CD4-positive, alpha-beta T cell treated with Interferon alpha-2 for 1 hour (primary cell): ENCODE results near the gene BRD7.

Experiments
- DNase-seq, 2 donors: peaks; one replicate each; pipeline ENCODE4 v3.0.0-alpha.2; 2020 to 2022

The BRD7 gene

DNA sequence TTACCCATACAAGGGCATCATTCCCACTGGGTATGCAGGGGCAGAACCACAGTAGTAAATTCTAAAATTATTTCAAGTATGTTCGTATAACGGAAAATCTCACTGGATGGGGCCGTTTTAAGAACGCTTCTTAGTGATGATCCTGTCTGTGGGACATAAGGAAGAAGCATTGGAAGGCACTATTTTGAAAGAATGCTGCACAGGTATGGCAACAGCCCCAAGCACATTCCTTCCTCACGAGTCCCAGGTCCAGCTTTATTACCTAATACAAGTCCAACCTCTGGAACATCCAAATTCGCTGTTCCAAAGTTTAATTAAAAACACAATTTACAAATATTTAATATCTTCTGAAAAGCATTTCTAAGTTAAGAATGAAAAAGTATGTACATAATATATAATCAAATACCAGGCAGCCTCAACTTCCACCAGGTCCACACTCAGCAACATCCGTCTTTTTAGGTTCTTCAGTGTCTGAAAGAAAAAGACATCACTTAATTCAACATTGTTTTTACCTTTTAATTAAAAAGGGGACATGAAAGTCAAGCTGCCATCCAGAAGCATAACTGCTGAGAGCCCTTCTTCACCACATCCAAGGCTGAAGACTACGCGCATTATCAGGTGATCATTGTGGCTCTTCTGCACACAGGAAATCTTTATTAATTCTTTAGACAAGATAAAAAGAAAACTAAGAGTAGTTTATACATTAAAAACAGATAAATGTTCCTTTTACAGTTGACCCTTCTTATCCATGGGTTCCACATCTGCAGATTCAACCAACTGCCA, 49.8 kb downstream of the BRD7 start:
- peak in 1 of 2 donors; percentile 26 for DNase-seq

DNA sequence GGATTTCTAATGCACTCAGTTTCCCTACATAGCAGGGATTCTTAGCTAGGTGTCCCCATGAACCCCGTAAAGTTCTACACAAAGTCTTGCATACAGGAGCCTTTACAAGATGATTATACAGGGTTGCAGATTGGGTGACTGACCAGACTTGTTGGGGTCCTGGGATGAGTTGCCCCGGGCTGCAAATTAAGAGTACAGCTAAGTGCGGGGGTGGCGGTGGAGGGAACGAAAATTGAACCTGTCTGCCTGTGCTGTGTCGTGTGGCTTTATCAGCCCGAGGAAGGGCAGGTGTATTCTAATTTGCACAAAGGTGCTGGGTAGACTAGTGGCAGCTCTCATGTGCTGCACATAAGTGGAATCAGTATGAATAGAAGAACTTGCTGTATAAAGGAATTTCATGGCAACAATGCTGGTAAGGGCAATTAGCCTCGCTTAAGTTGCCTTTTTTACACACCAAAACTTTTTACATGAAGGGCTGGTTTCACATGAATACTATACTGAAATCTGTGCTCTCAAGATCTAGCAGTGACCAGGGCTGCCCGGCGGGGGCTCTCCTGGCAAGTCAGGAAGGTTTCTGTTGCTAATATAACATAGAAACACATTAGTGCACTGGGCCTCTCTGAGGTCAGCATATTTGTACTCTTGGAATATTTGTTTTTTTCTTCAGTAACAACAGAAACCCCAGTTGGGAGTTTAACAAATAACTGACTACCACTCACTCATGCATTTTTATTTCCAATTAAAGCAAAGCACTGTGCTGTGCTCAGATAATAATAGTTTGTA, 51.7 kb downstream of the BRD7 start:
- no peak for DNase-seq

DNA sequence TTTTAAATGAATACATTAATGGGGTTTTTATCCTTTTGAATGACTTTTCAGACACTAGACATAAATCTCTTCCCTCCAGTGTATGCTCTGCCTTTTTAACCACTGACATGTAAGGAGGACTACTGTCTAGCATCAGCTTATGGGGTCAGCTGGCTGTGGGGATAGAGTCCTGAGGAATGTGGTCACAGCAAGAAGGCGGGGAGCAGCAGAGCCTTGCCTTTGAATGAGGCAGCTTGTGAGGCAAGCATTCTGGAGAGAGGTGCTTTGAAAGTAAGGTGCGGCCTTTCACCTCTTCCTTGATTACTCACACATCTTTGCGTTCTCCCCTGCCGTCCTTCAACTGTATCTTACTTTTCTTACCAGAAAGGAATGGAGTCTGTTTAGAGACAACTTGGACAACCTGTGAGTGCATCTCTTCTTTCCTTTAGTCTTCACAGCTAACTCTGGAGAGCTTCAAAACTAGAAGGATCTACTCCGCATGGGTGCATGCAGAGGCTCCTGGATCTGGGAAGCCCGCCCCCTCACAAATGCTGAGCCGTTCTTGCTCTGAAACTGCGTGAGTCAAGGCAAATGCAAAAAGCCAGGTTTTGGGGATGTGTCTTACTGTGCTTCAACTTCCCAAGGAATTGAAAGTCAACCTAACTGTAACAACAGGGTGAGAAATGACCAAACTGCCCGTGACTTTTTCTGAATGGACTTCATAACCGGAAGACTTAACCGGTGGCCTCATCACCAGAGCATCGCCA, 52.5 kb downstream of the BRD7 start:
- DNase-seq, result no peak

DNA sequence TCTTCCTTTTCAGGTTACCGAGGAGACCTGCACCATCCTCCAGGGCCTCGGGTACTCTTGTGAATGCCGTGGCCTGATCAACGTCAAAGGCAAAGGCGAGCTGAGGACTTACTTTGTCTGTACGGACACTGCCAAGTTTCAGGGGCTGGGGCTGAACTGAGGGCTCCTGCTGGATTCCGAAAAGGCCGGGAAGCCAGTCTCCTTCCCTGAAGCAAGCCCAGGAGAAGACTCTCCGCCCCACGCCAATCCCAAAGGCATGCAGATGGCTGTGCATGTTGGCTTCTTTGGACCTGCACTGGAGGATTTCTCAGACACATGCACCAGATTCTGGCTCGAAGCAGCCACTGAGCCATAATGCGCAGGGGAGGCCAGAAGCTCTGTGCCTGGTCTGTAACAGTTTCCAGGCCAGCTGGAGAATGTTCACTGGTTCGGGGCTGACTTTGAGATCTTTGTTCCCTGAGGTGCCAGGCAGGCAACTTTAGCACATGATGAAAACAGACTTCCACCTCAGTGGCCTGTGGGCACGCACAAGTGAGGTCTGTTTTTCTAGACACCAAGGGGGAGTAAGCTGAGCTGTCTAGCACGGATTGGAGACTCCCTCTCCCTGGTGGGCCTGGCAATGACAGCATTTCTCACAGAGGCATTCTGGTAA, 53.3 kb downstream of the BRD7 start:
- no peak for DNase-seq

DNA sequence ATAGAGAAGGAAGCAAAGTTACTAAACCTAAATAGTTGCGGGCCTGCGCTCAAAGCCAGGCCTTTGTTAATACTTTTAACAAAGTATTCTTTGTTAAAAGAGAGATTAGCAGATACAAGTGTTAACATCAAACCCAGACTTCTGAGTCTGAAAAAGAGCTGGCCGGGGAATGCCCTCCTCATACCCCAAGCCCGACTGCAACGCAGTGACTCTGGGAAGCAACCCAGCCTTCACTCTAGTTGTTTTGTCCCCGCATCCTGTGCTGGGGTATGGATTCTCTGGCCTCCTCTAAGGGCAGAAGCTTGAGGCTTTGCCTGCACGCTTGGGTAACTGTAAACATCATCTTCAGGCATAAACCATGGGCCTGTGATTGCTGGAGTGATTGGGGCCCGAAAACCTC, 54.1 kb downstream of the BRD7 start:
- no peak for DNase-seq

DNA sequence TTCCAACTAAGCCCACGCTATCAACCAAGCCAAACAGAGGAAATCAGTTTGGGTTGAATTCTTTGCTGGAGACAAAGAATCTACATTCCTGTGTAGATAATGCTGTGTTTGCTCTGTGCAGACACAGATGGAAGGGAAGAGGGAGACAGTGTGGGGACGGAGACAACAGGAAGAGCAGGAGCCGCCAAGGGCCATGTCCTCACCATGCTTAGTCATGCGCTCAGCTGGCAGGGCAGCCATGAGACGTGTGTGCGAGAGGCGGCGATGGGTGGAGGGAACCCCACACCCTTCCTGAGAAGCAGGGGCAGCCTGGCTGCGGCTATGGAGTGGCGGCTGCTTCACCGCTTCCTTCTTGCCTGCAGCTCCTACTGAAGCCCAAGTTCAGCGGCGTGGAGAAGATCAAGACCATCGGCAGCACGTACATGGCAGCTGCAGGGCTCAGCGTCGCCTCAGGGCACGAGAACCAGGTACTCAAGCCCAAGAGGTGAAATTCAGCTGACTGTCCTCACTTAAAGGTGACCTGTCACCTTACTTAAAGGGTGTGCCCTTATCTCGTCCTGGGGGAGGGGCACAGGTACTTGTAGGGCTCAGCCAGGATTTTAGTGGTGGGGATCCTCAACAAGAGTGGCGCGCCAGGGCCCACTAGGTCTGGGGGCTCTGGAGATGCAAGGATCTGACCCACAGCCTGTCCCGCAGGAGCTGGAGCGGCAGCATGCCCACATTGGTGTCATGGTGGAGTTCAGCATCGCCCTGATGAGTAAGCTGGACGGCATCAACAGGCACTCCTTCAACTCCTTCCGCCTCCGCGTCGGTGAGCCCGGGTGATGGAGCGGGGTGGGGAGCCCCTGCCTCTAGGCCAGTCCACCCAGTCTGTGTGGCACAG, 55.0 kb downstream of the BRD7 start:
- DNase-seq, result peak; percentile 41 to 53

DNA sequence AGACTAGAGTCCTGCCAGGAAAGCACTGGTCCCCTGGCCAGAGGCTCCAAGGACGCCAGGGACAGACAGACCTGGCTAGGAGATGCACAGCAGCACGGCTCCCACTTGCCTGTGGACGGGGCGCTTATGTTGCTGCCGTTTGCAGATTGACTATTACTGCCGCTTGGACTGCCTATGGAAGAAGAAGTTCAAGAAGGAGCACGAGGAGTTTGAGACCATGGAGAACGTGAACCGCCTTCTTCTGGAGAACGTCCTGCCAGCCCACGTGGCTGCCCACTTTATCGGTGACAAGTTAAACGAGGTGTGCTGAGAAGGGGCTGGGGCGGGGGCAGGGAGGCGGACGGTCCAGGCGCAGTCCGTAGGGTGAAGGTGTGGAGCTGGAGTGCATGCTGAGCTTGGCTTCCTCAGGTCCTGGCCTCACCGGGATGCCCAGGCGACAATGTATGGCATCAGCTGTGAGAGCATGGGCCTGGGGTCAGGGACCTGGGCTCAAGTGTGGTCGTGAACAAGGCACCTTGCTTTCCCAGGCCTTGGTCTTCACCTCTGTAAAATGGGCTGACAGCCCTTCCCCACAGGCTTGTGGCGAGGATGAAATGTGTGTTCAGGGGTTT, 56.8 kb downstream of the BRD7 start:
- no peak for DNase-seq

DNA sequence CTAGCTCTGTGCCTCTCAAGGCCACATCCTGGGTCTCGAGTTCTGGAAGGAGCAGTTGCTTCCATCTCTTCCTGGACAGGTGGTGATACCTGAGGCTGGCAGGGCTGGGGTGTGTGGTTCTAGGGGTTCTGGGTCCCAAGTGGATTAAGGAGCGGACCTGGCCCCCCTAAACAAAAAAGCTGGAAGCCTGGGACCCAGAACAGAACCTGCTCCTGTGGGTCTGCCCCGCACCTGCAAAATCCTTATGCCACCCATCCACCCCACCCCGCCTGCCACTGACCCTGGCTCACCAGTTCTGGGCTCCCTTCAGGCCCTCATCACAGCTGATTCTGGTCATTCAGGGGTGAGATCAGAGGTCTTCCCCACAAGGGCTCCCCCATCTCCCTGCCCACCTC, 57.7 kb downstream of the BRD7 start:
- no peak for DNase-seq

DNA sequence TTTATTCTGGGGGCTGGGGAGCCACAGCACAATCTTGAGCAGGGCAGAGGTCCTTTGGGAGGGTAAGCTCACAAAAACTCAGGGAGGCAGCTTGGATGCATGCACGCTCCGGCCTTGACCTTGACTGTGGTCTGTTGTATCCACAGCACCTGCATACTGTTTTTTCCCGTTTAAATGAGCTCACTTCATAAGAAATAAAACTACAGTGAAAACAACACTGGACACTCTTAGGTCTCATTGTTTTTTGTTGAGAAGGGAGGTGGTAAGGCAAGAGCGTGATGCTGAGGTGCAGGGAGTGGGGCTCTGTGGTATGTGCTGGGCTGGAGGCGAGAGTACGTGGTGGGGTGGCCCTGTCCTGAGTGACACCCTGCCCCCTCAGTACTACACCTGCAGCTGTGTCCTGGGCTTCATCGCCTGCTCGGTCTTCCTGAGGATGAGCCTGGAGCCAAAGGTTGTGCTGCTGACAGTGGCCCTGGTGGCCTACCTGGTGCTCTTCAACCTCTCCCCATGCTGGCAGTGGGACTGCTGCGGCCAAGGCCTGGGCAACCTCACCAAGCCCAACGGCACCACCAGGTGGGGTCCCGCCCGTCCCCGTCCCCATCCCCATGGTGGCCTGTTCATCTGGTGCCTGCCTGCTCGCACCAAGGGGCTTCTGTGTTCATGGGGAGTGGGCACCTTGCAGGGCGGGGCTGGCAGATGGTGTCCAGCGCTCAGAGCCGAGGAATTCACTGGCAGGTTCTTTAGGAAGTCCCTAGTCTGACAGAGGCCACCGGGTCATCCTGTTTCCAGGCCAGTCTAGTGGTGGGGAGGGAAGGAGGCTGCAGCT, 58.3 kb downstream of the BRD7 start:
- no peak for DNase-seq

DNA sequence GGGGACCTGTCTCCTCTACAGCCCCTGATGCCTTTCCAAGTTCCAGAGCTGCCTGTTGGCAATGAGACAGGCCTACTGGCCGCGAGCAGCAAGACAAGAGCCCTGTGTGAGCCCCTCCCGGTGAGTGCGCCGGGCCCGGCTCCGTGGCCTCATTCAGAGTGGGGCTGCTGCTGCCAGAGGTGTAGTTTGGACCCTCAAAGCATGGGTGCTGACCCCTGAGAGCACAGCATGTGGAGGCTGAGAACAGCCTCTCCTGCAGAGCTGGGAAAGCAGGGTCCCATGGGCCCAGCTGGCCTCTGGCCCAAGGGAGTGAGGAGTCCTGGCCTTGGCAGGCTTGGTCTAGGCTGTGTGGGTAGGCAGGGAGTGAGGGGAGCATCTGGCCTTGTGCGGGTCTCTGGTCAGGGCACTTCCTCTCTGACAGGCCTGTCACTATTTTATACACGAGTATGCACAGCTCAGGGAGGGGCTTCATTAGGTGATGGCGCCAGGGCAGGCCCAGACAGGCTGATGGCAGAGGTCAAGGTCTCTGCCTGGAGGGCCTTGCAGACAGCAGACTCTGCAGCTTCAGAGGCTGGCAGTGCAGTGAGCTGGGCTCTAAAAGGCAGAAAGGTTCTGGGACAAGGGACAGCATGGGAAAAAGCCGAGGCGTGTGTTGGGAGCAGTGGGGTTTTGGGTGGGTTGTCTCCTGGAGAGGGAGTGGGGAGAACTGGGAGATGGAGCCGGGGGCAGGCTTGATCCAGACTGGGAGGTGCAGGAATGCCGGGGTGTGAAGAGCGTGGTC, 59.1 kb downstream of the BRD7 start:
- no peak for DNase-seq

DNA sequence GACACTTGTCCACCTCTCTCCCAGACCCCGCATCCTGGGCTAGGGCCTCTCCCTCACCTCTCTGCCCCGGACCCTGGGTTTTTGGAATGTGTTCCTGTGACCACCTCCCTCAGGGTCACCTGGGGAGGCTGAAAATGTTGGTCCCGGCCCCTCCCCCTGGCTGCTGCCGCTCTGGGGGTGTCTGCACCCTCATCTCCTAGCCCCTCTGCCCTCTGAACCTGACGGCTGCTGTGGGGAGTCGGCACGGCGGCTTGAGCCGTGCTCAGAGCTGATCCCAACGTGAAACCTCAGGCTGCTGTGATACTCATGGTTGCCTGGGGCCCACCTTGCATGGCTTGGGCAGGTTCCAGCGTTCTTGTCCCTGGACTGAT, 59.6 kb downstream of the BRD7 start:
- no peak for DNase-seq

DNA sequence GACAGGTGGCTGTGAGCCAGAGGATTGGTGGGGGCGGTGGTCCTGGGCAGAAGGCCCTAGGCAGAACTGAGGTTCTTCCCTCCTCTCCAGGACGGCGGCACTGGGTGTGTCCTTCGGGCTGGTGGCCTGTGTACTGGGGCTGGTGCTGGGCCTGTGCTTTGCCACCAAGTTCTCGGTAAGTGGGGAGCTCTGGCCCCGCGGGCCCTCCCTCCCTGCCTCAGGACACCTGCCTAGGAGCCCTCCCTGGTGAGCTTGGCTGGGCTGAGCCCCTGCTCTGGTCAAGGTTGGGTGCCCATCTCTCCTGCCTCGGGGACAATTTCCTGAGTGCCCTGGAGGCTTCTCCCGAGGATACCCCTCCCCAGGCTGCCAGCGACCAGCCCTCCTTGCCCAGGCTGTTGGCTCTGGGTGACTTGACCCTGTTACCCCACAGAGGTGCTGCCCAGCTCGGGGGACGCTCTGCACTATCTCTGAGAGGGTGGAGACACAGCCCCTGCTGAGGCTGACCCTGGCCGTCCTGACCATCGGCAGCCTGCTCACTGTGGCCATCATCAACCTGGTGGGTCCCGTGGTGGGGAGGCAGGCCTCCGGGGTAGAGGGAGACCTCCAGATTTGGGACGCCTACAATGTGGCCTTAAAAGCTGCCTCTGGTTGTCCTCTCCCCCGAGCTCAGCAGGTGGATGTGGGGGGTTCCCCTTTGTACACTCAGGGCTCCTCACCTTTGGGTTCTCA, 60.4 kb downstream of the BRD7 start:
- DNase-seq, result no peak

DNA sequence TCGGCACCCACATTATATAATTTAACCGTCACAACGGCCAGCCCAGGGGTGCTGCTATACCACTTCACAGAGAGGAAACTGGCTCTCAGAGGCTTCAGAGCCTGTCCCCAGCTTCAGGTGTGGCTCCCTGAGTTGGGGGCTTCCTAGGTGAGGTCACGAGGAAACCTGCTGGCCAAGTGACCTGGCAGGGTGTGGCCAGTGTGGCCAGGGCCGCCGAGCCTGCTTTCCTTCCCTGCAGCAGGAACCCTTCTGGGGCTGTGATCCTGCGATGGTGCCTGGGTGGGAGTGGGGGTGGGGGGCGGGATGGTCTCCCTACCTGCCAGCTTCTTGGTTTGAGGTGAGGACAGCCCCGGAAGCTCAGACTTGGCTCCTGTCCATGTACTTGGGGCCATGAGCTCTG, 62.5 kb downstream of the BRD7 start:
- no peak for DNase-seq

DNA sequence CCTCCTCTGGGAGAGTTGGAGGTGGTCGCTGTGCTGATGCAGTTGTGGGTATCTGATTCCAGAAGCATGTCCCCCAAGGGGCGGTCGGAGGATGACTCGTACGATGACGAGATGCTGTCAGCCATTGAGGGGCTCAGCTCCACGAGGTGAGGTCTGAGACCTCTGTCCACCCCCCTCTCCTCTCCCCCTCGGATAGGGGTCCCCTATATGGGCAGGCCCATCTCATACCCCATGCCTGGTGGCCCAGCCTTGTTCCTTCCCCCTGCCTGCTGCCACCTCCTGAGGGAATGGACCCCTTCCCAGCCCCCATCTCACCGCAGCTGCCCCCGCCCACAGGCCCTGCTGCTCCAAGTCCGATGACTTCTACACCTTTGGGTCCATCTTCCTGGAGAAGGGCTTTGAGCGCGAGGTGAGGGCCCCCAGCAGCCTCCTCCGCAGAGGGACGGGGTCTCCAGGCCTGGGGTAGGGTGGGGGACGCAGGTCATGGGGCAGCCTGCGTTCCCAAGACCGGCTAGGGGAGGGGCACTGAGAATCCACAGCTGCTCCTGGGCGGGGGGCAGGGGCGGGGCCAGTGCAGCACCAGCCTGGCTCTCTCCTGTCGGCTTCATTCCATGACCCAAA, 63.2 kb downstream of the BRD7 start:
- DNase-seq, result no peak

DNA sequence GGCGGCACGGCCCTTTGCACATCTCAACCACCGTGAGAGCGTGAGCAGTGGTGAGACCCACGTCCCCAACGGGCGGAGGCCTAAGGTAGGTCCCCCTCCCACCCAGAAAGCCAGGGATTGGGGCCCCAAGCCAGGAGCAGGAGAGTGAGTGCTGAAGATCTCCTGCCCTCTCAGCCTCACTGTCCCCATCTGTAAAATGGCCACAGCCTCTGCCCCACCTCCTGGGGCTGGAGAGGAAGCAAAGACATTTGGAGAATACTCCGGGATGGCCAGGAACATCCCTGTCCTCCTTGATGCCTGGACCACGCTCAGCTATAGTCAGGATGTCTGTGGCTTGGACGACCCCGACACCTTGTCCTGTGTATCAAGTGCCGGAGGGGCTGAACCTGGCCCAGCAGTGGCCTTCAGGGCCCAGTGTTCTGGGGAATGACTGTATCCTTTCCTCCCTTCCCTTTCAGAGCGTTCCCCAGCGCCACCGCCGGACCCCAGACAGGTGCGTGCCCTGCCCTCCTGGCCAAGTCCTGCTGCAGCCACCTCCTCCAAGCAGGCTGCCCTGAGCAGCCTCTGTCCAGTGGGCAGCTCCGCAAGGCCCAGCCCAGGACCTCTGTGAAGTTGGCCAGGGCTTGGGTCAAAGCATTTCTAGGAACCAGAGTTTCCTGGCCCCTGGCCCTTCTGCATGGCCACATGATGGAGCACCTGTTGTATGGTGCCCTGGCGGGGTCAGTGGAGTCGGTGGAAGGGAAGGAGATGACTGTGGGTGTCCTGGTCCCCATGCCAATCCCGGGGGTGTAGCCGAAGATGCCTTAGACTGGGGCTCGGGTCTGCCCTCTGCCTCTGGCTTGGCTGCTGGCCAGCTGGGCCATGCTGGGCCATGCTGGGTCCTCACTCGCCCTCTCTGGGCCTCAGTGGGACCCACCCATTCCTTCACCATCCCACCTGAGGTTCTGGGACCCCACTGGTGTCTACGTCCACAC, 64.0 kb downstream of the BRD7 start:
- no peak for DNase-seq

DNA sequence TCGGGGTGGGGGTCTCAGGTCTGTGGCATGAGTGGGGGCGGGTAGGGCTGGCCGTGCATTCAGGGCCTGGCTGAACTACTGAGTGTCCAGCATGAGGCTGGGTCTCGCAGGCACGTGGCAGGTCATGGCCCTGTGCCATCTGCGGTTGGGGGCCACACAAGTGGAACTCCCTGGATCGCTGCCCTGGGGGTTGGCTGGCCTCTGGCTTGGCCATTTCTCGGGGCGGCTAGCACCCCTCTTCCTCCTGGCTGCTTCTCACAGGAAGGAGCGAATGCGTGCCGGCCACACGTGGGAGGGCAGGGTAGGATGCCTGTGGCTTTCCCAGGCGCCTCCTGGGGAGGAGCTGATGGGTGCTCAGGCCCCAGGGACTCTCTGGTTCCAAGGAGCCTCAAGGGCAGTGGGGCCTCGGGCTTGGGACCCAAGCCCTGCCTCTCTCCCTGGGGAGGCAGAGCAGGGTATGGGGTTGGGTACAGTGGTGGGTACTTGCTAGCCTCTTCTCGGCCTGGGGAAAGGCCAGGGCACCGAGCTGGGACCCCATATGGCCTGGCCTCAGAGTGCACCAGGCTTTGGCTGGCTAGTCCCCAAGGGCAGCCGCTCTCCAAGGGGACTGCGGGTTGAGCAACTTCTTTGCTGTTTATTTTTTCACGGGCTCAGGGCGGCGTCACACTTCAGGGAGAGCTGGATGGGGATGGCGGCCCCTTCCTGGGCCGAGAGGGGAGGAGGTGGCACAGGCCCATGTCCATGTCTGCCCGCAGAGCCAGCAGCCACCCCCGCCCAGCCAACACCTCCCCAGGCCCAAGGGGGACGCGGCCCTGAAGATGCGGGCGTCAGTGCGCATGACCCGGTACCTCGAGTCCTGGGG, 65.0 kb downstream of the BRD7 start:
- no peak for DNase-seq
